ENCODE measurements around the gene BBIP1. TPM values are rescaled to one million over a fixed set of nuclear protein-coding genes. Genes with fewer than 3 reads are reported as not detected.

BBIP1 gene
- total and polyA plus RNA-seq, 10 of the 15 experiments (the other 5 are each of a cell fraction or from before 2014, with no cell fraction given) = 13.8 to 40.8 (median 31.3) TPM

GRCh38 chr10:110880012-110880411 lies 39.0 kb downstream of the BBIP1 start:
- Histone ChIP-seq H3K27ac (ENCODE audit: control insufficient read depth, insufficient read depth) (no peak overlapping the region), H3K36me3 (ENCODE audit: control insufficient read depth in 2 of 2, insufficient read depth in 2 of 2, low read length in 1 of 2) (peaks cover 2 to 32% of the 10 kb centered on the region in 2 experiments), H3K4me2 (ENCODE audit: control insufficient read depth, insufficient read depth) (no peak overlapping the region), H3K4me3 (peak overlapping the region; percentile 15; the same call in 1 of the 2 replicates), H3K9ac (ENCODE audit: control insufficient read depth, insufficient read depth, low read length) (no peak overlapping the region), H3K4me1 (ENCODE audit: control insufficient read depth, insufficient read depth, low read length) (peaks cover 6% of the 10 kb centered on the region), H3K27me3 (replicated peaks in 1 of 2; ENCODE audit: control insufficient read depth in 2 of 2, insufficient read depth in 2 of 2, low read length in 1 of 2) (no peaks in the 10 kb centered on the region), H2AFZ (ENCODE audit: control insufficient read depth, low read depth, low read length) (no peak overlapping the region), H3K79me2 (ENCODE audit: control insufficient read depth, insufficient read depth, low read length) (peaks cover 69% of the 10 kb centered on the region), H4K20me1 (ENCODE audit: control insufficient read depth, insufficient read depth) (no peaks in the 10 kb centered on the region), H3K9me3 (replicated peaks; ENCODE audit: control insufficient read depth, insufficient read depth, low read length) (no peaks in the 10 kb centered on the region)
- intact Hi-C loops (cut with micrococcal nuclease; ENCODE audit: unreplicated experiment) = no loop called here
- SMC1A ChIA-PET (ENCODE audit: uncharacterized antibody, unreplicated experiment) = interaction anchor here (0.8 to 11.1 kb wide), 17 partner anchors 12 to 262 kb away, joined by 3 to 102 read pairs (median 4); no protein-coding TSS in a partner anchor
- POLR2A ChIA-PET = interaction anchor here (0.5 to 1.9 kb wide), 8 partner anchors 10 to 87 kb away, joined by 3 to 6 read pairs (median 4); no protein-coding TSS in a partner anchor
- no TSS peak for BruUV-seq (replicated peaks)
- no peak for FAIRE-seq
- TF ChIP-seq ZBED1 (IDR thresholded peaks at IDR 0.05; ENCODE audit: borderline replicate concordance) = no peak
- no peak for TF ChIP-seq HDAC6 (IDR thresholded peaks at IDR 0.05; ENCODE audit: unreplicated experiment)
- TF ChIP-seq, protein P1, sequence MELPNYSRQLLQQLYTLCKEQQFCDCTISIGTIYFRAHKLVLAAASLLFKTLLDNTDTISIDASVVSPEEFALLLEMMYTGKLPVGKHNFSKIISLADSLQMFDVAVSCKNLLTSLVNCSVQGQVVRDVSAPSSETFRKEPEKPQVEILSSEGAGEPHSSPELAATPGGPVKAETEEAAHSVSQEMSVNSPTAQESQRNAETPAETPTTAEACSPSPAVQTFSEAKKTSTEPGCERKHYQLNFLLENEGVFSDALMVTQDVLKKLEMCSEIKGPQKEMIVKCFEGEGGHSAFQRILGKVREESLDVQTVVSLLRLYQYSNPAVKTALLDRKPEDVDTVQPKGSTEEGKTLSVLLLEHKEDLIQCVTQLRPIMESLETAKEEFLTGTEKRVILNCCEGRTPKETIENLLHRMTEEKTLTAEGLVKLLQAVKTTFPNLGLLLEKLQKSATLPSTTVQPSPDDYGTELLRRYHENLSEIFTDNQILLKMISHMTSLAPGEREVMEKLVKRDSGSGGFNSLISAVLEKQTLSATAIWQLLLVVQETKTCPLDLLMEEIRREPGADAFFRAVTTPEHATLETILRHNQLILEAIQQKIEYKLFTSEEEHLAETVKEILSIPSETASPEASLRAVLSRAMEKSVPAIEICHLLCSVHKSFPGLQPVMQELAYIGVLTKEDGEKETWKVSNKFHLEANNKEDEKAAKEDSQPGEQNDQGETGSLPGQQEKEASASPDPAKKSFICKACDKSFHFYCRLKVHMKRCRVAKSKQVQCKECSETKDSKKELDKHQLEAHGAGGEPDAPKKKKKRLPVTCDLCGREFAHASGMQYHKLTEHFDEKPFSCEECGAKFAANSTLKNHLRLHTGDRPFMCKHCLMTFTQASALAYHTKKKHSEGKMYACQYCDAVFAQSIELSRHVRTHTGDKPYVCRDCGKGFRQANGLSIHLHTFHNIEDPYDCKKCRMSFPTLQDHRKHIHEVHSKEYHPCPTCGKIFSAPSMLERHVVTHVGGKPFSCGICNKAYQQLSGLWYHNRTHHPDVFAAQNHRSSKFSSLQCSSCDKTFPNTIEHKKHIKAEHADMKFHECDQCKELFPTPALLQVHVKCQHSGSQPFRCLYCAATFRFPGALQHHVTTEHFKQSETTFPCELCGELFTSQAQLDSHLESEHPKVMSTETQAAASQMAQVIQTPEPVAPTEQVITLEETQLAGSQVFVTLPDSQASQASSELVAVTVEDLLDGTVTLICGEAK (IDR thresholded peaks at IDR 0.05; ENCODE audit: borderline replicate concordance) = no peak
- TF ChIP-seq PKNOX1 (IDR thresholded peaks at IDR 0.05) = no peak
- no peak for TF ChIP-seq FOS (IDR thresholded peaks at IDR 0.05; ENCODE audit: borderline replicate concordance, extremely low read depth, insufficient read length)
- no peak for TF ChIP-seq EED (IDR thresholded peaks at IDR 0.05; ENCODE audit: low read depth)
- TF ChIP-seq CBFB (IDR thresholded peaks at IDR 0.05; ENCODE audit: low read depth) = no peak
- no peak for TF ChIP-seq E4F1 (IDR thresholded peaks at IDR 0.05; ENCODE audit: borderline replicate concordance, partially characterized antibody)
- no peak for TF ChIP-seq BRCA1 (IDR thresholded peaks at IDR 0.05; ENCODE audit: low read depth, low read length)
- 84% methylated on average over 3 of the region's 3 CpGs for WGBS (ENCODE audit: insufficient coverage, insufficient replicate concordance, low lambda C conversion rate, missing lambda C conversion rate)
- in situ Hi-C loops (cut with MboI) = no loop called here
- no peak for DNase-seq (ENCODE audit: low read depth, low spot score)
- RAD21 ChIA-PET (ENCODE audit: unreplicated experiment) = interaction anchor here (0.8 to 6.0 kb wide), 7 partner anchors 9 to 129 kb away, joined by 3 to 51 read pairs (median 5); partner anchors contain the start of genes BBIP1 and PDCD4
- ATAC-seq = peak; percentile 3; the same call in 1 of the 3 replicates
- CTCF ChIA-PET = interaction anchor here (0.6 to 7.0 kb wide), 8 partner anchors 11 to 77 kb away, joined by 3 to 52 read pairs (median 6); no protein-coding TSS in a partner anchor

Data from GM12878 (cell line).